GM12878 (cell line): ENCODE measurements around the gene LINGO1.

Experiments used
- BHLHE40 ChIP-seq, 2 experiments: fragments of 450-650 bp in 1 of 2; IDR thresholded peaks; 2 replicates each; pipeline ENCODE4 v1.6.1; 2011 to 2017; ENCODE audit warnings: low read depth in 2 of 2, borderline replicate concordance in 1 of 2, improper control_type of control experiment in 1 of 2, low read length in 1 of 2, mild to moderate bottlenecking in 1 of 2
- CEBPB ChIP-seq, 2 experiments: fragments of 150-350 bp in 1 of 2; IDR thresholded peaks; 2 replicates each; pipeline ENCODE4 v1.6.1; 2012 to 2014; ENCODE audit warnings: low read depth in 2 of 2, low read length in 2 of 2, borderline replicate concordance in 1 of 2, inconsistent platforms in 1 of 2
- CTCF ChIP-seq, 3 experiments: IDR thresholded peaks in 2 of 3; conservative IDR thresholded peaks in 1 of 3; 2 replicates each; pipeline ENCODE4 v1.5.1; 2011; ENCODE audit warnings: low read depth in 3 of 3, low read length in 3 of 3, mild to moderate bottlenecking in 3 of 3, control low read depth in 2 of 3, moderate library complexity in 2 of 3, inconsistent platforms in 1 of 3, mixed read lengths in 1 of 3; ENCODE audit not compliant: control insufficient read depth in 2 of 3, insufficient read depth in 1 of 3; ENCODE audit errors: extremely low read depth in 1 of 3
- EZH2 ChIP-seq: IDR thresholded peaks from 2 replicates; pipeline ENCODE4 v1.6.1; 2012; ENCODE audit warnings: low read depth, mild to moderate bottlenecking, control low read depth, inconsistent platforms, low read length, borderline replicate concordance; ENCODE audit not compliant: control insufficient read depth
- GABPA ChIP-seq: IDR thresholded peaks from 2 replicates; pipeline ENCODE4 v1.6.1; 2014; ENCODE audit warnings: antibody characterized with exemption, low read depth, mild to moderate bottlenecking, inconsistent platforms
- MYC ChIP-seq: IDR thresholded peaks from 2 replicates; pipeline ENCODE4 v1.6.1; 2011; ENCODE audit warnings: mild to moderate bottlenecking, low read length, moderate library complexity, inconsistent platforms; ENCODE audit not compliant: insufficient read depth, insufficient replicate concordance, insufficient read length, severe bottlenecking
- POLR2AphosphoS5 ChIP-seq: IDR thresholded peaks from 2 replicates; pipeline ENCODE4 v1.6.1; 2011; ENCODE audit warnings: mild to moderate bottlenecking, low read length, inconsistent platforms
- SPI1 ChIP-seq: IDR thresholded peaks from 2 replicates; pipeline ENCODE4 v1.6.1; 2011; ENCODE audit warnings: low read depth, mild to moderate bottlenecking, low read length, moderate library complexity, borderline replicate concordance; ENCODE audit not compliant: insufficient read depth
- SUZ12 ChIP-seq: fragments of 200-600 bp; sonication (generic); IDR thresholded peaks from one replicate; pipeline ENCODE4 v1.6.1; 2018; ENCODE audit warnings: antibody characterized with exemption, mild to moderate bottlenecking; ENCODE audit not compliant: unreplicated experiment
- USF2 ChIP-seq: IDR thresholded peaks from 2 replicates; pipeline ENCODE4 v1.6.1; 2011; ENCODE audit warnings: low read depth, low read length, improper control_type of control experiment, borderline replicate concordance
- ZZZ3 ChIP-seq: IDR thresholded peaks from 2 replicates; pipeline ENCODE4 v1.6.1; 2011; ENCODE audit warnings: low read depth; ENCODE audit not compliant: control insufficient read depth, insufficient read length
- TF ChIP-seq, protein P1 (sequence below): IDR thresholded peaks from 2 replicates; pipeline ENCODE4 v1.6.1; 2012; ENCODE audit warnings: low read depth, low read length, improper control_type of control experiment

DNA sequence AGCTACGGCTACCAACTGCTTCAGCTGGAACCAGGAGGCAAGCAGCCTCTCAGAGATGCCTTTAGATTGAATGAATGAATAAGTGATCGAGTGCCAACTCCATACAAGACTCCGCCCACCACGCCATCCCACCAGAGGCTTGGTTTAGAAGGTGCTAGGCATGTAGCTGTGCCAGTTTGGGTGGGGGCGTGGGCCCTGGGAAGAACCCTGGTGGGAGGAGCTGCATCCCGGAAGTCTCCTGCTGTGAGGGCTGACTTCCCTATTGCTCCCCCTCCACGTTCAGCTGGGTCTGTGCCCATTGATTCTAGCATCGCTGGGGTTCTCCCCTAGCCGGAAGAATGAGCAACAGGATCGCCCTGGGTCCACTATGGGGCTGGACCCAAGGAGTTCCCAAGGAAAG is 20.9 kb downstream of the LINGO1 start:
- no peak for TF ChIP-seq USF2
- TF ChIP-seq CTCF (IDR thresholded peaks at IDR 0.05 in 2 of 3, conservative IDR thresholded peaks at IDR 0.05 in 1 of 3; ENCODE audit: control insufficient read depth in 2 of 3, extremely low read depth in 1 of 3, insufficient read depth in 1 of 3, low read depth in 3 of 3, low read length in 3 of 3) = no peak
- TF ChIP-seq BHLHE40 (IDR thresholded peaks at IDR 0.05; ENCODE audit: borderline replicate concordance in 1 of 2, low read depth in 2 of 2, low read length in 1 of 2) = no peak
- TF ChIP-seq POLR2AphosphoS5 = no peak
- TF ChIP-seq GABPA = no peak
- no peak for TF ChIP-seq SUZ12
- TF ChIP-seq EZH2 = no peak
- TF ChIP-seq MYC = no peak
- TF ChIP-seq SPI1 = no peak
- TF ChIP-seq, protein P1, sequence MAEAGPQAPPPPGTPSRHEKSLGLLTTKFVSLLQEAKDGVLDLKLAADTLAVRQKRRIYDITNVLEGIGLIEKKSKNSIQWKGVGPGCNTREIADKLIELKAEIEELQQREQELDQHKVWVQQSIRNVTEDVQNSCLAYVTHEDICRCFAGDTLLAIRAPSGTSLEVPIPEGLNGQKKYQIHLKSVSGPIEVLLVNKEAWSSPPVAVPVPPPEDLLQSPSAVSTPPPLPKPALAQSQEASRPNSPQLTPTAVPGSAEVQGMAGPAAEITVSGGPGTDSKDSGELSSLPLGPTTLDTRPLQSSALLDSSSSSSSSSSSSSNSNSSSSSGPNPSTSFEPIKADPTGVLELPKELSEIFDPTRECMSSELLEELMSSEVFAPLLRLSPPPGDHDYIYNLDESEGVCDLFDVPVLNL = no peak
- no peak for TF ChIP-seq CEBPB (IDR thresholded peaks at IDR 0.05; ENCODE audit: borderline replicate concordance in 1 of 2, low read depth in 2 of 2, low read length in 2 of 2)
- no peak for TF ChIP-seq ZZZ3
